Measurements from ENCODE around the gene ERN2.
A peak's percentile ranks its signal among the peaks of the same experiment; 100 is the strongest.
"Not testable (repeated sequence)": the region's sequence is repeated elsewhere in the genome, so short reads cannot be mapped to it uniquely, and the experiment has no call there.

The ERN2 gene

GRCh38 chr16:23729503-23730424, 16.7 kb upstream of the ERN2 start:
- TF ChIP-seq ZFX (IDR thresholded peaks at IDR 0.05) (no peak), CTCF (conservative IDR thresholded peaks at IDR 0.05) (no peak)
- H3K27ac ChIP-seq = no peak overlapping the region

GRCh38 chr16:23728112-23728477, 15.1 kb upstream of the ERN2 start:
- H3K27ac ChIP-seq = no peak overlapping the region
- TF ChIP-seq ZFX (IDR thresholded peaks at IDR 0.05) (no peak), CTCF (conservative IDR thresholded peaks at IDR 0.05) (peak; percentile 67)

- no peak for TF ChIP-seq CTCF (conservative IDR thresholded peaks at IDR 0.05)
- no peak for TF ChIP-seq ZFX (IDR thresholded peaks at IDR 0.05)
- H3K27ac ChIP-seq = no peak overlapping the region
Measured at GRCh38 chr16:23726710-23727109, 13.7 kb upstream of the ERN2 start.

GRCh38 chr16:23724785-23725131, 11.7 kb upstream of the ERN2 start:
- no peak overlapping the region for H3K27ac ChIP-seq
- TF ChIP-seq CTCF (conservative IDR thresholded peaks at IDR 0.05) (no peak), ZFX (IDR thresholded peaks at IDR 0.05) (no peak)

- TF ChIP-seq ZFX (IDR thresholded peaks at IDR 0.05) = no peak
- no peak for TF ChIP-seq CTCF (conservative IDR thresholded peaks at IDR 0.05)
- H3K27ac ChIP-seq = no peak overlapping the region
Measured at GRCh38 chr16:23724096-23724784, 11.2 kb upstream of the ERN2 start.

- not testable (repeated sequence) for H3K27ac ChIP-seq
Measured at GRCh38 chr16:23722613-23723240, 9.7 kb upstream of the ERN2 start.

GRCh38 chr16:23716484-23716883, 3.5 kb upstream of the ERN2 start:
- H3K27ac ChIP-seq = no peak overlapping the region
- TF ChIP-seq ZFX (IDR thresholded peaks at IDR 0.05) (no peak), CTCF (conservative IDR thresholded peaks at IDR 0.05) (no peak)

Data from C4-2B (cell line).